Measurements from ENCODE around the gene MCCD1. TPM values are rescaled to one million over a fixed set of nuclear protein-coding genes. Genes with fewer than 3 reads are reported as not detected.
"Not testable (repeated sequence)": the region's sequence is repeated elsewhere in the genome, so short reads cannot be mapped to it uniquely, and the experiment has no call there.

Gene MCCD1
- total RNA-seq, 2 experiments from 2014 or later = not detected

DNA sequence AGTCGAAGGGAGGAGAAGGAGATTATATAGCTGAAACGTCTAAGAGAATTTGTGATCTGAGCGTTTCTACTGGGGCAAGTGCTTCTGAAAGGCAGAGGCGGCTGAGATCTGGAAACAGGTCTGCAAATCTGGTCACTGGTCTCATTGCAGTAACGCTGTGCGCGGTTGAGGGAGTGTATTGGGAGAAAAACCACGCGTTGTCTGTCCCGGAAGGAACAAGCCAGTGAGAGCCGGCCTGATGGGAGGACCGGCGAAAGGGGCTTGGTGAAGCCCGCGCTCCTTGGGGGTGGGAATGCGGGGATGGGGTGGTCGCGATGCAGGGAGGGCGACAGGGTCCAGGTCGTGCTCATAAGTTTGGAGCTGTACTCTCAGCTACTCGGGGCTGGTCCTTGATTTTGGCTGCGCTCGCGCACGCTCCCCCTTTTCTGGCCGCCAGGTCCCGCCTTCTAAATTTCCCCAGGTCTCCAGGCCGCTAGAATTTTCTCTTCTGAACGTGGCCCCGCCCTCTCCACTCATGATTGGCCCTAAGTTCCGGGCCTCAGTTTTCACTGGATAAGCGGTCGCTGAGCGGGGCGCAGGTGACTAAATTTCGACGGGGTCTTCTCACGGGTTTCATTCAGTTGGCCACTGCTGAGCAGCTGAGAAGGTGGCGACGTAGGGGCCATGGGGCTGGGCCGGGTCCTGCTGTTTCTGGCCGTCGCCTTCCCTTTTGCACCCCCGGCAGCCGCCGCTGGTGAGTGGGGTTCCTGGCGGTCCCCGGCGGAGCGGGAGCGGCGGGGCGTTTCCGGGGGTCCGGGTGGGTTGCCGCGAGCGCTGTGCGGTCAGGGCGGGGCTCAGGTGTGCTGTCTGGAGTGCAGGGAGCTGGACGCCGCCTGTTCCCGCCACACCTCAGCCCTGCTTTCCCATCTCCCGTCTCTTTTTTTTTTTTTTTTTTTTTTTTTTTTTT lies 31.0 kb upstream of the MCCD1 start, which contains the start of gene MICB:
TSS of gene MICB (plus strand) at position 615 of the 946 bp plus-strand sequence. CDS start at position 664, 49 bp downstream.
- Histone ChIP-seq H3K9me3 (ENCODE audit: control insufficient read depth in 1 of 2, insufficient read depth in 1 of 2, low read length in 2 of 2) (no peaks in the 10 kb centered on the region), H3K27ac (ENCODE audit: low read depth in 1 of 2, low read length in 2 of 2) (peak within 1 kb of the TSS; percentile 63 to 66), H3K27me3 (ENCODE audit: control insufficient read depth in 1 of 2, insufficient read depth in 2 of 2, low read length in 2 of 2) (no peaks in the 10 kb centered on the region), H3K36me3 (ENCODE audit: insufficient read depth, low read length) (no peaks in the 10 kb centered on the region), H3K4me1 (ENCODE audit: insufficient read depth, low read length) (peaks cover 56% of the 10 kb centered on the region), H3K4me3 (ENCODE audit: low read length) (peak within 1 kb of the TSS; percentile 68)
- ChIA-PET CTCF (interaction anchor here (0.6 to 1.2 kb wide), 4 partner anchors 14 to 955 kb away, joined by 3 to 4 read pairs (median 4); no protein-coding TSS in a partner anchor), POLR2A (interaction anchor here (0.8 to 5.2 kb wide), 10 partner anchors 15 to 400 kb away, joined by 3 to 88 read pairs (median 4); partner anchors contain the start of genes DDX39B and LTB)
- intact Hi-C loops (cut with DNase I, micrococcal nuclease) = loop anchor here in 1 of 2 experiments (1.0 to 5.0 kb wide), 2 partner anchors 36 to 44 kb away; partner anchors contain the start of gene DDX39B
- Mint-ChIP-seq H3K36me3 (ENCODE audit: low read depth) (peaks cover 9% of the 10 kb centered on the region), H3K9me3 (no peaks in the 10 kb centered on the region), H3K4me1 (ENCODE audit: low read depth) (peaks cover 77% of the 10 kb centered on the region), H3K4me3 (peak within 1 kb of the TSS; percentile 95), H3K27ac (peak within 1 kb of the TSS; percentile 83), H3K27me3 (no peaks in the 10 kb centered on the region)
- ATAC-seq (ENCODE audit: poor library complexity) (peak; percentile 78), DNase-seq (peak; percentile 66 to 94 (median 83))
- TF ChIP-seq, protein P1, sequence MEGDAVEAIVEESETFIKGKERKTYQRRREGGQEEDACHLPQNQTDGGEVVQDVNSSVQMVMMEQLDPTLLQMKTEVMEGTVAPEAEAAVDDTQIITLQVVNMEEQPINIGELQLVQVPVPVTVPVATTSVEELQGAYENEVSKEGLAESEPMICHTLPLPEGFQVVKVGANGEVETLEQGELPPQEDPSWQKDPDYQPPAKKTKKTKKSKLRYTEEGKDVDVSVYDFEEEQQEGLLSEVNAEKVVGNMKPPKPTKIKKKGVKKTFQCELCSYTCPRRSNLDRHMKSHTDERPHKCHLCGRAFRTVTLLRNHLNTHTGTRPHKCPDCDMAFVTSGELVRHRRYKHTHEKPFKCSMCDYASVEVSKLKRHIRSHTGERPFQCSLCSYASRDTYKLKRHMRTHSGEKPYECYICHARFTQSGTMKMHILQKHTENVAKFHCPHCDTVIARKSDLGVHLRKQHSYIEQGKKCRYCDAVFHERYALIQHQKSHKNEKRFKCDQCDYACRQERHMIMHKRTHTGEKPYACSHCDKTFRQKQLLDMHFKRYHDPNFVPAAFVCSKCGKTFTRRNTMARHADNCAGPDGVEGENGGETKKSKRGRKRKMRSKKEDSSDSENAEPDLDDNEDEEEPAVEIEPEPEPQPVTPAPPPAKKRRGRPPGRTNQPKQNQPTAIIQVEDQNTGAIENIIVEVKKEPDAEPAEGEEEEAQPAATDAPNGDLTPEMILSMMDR (IDR thresholded peaks at IDR 0.05) = no peak

DNA sequence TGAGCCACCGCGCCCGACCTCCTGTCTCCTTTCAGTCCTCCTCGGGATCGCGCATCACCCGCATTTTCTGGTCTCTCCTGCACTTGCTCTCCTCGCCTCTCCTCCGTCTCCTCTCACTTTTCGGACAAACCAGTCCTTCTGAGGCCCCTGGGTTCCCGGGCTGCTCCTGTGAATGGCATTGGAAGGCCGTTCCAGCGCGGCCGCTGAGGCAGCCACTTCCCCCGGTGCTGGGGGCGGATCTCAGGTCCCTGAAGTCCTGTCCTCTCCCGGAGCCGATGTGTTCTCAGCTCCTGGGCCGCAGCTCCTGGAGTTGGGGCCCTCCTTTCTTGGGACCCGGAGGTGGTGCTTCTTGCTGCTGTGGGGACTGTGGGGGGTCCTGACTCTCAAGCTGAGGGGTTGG lies 30.0 kb upstream of the MCCD1 start:
- Mint-ChIP-seq H3K27me3 (no peaks in the 10 kb centered on the region), H3K36me3 (ENCODE audit: low read depth) (peaks cover 9% of the 10 kb centered on the region), H3K4me3 (peak overlapping the region; percentile 95), H3K27ac (peak overlapping the region; percentile 61), H3K4me1 (ENCODE audit: low read depth) (peaks cover 76% of the 10 kb centered on the region), H3K9me3 (no peaks in the 10 kb centered on the region)
- intact Hi-C loops (cut with DNase I, micrococcal nuclease) = loop anchor here in 1 of 2 experiments (5.0 kb wide), 1 partner anchor 36 kb away; no protein-coding TSS in a partner anchor
- H3K9me3 ChIP-seq (ENCODE audit: control insufficient read depth in 1 of 2, insufficient read depth in 1 of 2, low read length in 2 of 2) = no peaks in the 10 kb centered on the region
- ATAC-seq (ENCODE audit: poor library complexity) (no peak), DNase-seq (peak in 2 of 14 experiments; percentile 10 to 38)
- H3K27ac ChIP-seq (ENCODE audit: low read depth in 1 of 2, low read length in 2 of 2) = no peak overlapping the region
- no peaks in the 10 kb centered on the region for H3K36me3 ChIP-seq (ENCODE audit: insufficient read depth, low read length)
- ChIA-PET CTCF (interaction anchor here (0.6 to 0.7 kb wide), 2 partner anchors 238 to 956 kb away, joined by 3 to 4 read pairs; no protein-coding TSS in a partner anchor), POLR2A (interaction anchor here (1.1 to 2.4 kb wide), 2 partner anchors 42 to 83 kb away, joined by 6 to 8 read pairs; partner anchors contain the start of genes DDX39B and LTB)
- TF ChIP-seq, protein P1 (IDR thresholded peaks at IDR 0.05) = no peak
- peak overlapping the region; percentile 68 for H3K4me3 ChIP-seq (ENCODE audit: low read length)
- peaks cover 48% of the 10 kb centered on the region for H3K4me1 ChIP-seq (ENCODE audit: insufficient read depth, low read length)
- no peaks in the 10 kb centered on the region for H3K27me3 ChIP-seq (ENCODE audit: control insufficient read depth in 1 of 2, insufficient read depth in 2 of 2, low read length in 2 of 2)

DNA sequence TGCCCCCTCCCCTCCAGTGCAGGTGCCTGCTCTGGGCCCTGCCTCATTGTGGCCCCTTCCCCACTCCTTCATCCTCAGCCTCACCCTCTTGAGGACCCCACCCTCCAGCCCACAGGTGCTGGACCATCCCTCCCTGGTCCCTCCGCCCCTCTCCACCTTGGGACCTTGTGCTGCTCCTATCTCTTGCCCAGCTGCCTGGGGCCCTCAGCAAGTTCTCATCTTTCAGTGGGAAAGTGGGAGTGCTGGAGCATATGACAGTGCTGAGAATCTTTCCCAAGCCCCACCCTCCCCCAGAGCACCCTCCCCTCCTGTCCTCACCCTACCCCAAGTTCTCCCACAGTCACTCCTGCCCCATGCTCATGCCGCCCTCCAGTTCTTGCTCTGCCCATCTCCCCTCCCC lies 29.1 kb upstream of the MCCD1 start:
- H3K27ac Mint-ChIP-seq; H3K9me3 Mint-ChIP-seq; H3K27ac ChIP-seq (ENCODE audit: low read depth in 1 of 2, low read length in 2 of 2); ATAC-seq (ENCODE audit: poor library complexity); H3K27me3 ChIP-seq (ENCODE audit: control insufficient read depth in 1 of 2, insufficient read depth in 2 of 2, low read length in 2 of 2); H3K36me3 Mint-ChIP-seq (ENCODE audit: low read depth); DNase-seq; H3K27me3 Mint-ChIP-seq; H3K36me3 ChIP-seq (ENCODE audit: insufficient read depth, low read length); H3K9me3 ChIP-seq (ENCODE audit: control insufficient read depth in 1 of 2, insufficient read depth in 1 of 2, low read length in 2 of 2); CTCF ChIA-PET; H3K4me3 ChIP-seq (ENCODE audit: low read length): not testable (repeated sequence)
- Mint-ChIP-seq H3K4me1 (ENCODE audit: low read depth) (peaks cover 70% of the 10 kb centered on the region), H3K4me3 (peak overlapping the region; percentile 95)
- peaks cover 44% of the 10 kb centered on the region for H3K4me1 ChIP-seq (ENCODE audit: insufficient read depth, low read length)
- intact Hi-C loops (cut with DNase I, micrococcal nuclease) = loop anchor here in 1 of 2 experiments (5.0 kb wide), 1 partner anchor 37 kb away; no protein-coding TSS in a partner anchor
- POLR2A ChIA-PET = interaction anchor here (1.1 kb wide), 1 partner anchor 42 kb away, joined by 6 read pairs; the partner anchor contains the start of gene DDX39B

Data from CD4-positive, alpha-beta T cell (primary cell).